Fibroblast of villous mesenchyme (primary cell): ENCODE measurements around the gene SBDS. TPM values are rescaled to one million over a fixed set of nuclear protein-coding genes. Genes with fewer than 3 reads are reported as not detected.
"Not testable (repeated sequence)": the region's sequence is repeated elsewhere in the genome, so short reads cannot be mapped to it uniquely, and the experiment has no call there.

ENCODE experiments used
- DNase-seq: peaks from one replicate; pipeline ENCODE4 v3.0.0-alpha.2; 2010; ENCODE audit warnings: low read depth
- H3K4me3 ChIP-seq: 2 replicates; pipeline ENCODE4 v1.5.1; 2011; ENCODE audit warnings: low read depth, mild to moderate bottlenecking, low read length
- CTCF ChIP-seq: IDR thresholded peaks from 2 replicates; pipeline ENCODE4 v1.5.1; 2012; ENCODE audit warnings: low read depth, mild to moderate bottlenecking, low read length; ENCODE audit not compliant: insufficient read depth
- total RNA-seq: library from RNA; depleted of rRNA; stranded (reverse); fragments of >200 nt; gene quantifications from 2 replicates; pipeline ENCODE4 v1.2.3, GENCODE V29; 2012

The SBDS gene
- total RNA-seq, 1 donor = 108 TPM

- no peak overlapping the region for H3K4me3 ChIP-seq
- no peak for DNase-seq
- no peak for TF ChIP-seq CTCF
These were observed 25.9 kb upstream of the SBDS start for GRCh38 chr7:67021260-67021659.

- no peak for TF ChIP-seq CTCF
- H3K4me3 ChIP-seq = no peak overlapping the region
- peak; percentile 23 for DNase-seq
These were observed 24.4 kb upstream of the SBDS start for GRCh38 chr7:67019562-67020390.

GRCh38 chr7:67018940-67019339 lies 23.6 kb upstream of the SBDS start:
- H3K4me3 ChIP-seq = no peak overlapping the region
- TF ChIP-seq CTCF = no peak
- no peak for DNase-seq

GRCh38 chr7:67017971-67018370 lies 22.6 kb upstream of the SBDS start:
- not testable (repeated sequence) for DNase-seq, H3K4me3 ChIP-seq

GRCh38 chr7:67014076-67014622 lies 18.8 kb upstream of the SBDS start:
- not testable (repeated sequence) for H3K4me3 ChIP-seq, DNase-seq

- not testable (repeated sequence) for H3K4me3 ChIP-seq, DNase-seq
These were observed 14.3 kb upstream of the SBDS start for GRCh38 chr7:67009677-67010076.

- H3K4me3 ChIP-seq = no peak overlapping the region
- DNase-seq = no peak
- no peak for TF ChIP-seq CTCF
These were observed 12.9 kb upstream of the SBDS start for GRCh38 chr7:67008260-67008659.

GRCh38 chr7:67006965-67007364 lies 11.6 kb upstream of the SBDS start:
- DNase-seq = no peak
- no peak for TF ChIP-seq CTCF
- no peak overlapping the region for H3K4me3 ChIP-seq

- H3K4me3 ChIP-seq, DNase-seq: not testable (repeated sequence)
These were observed 8.8 kb upstream of the SBDS start for GRCh38 chr7:67004145-67004544.

- not testable (repeated sequence) for H3K4me3 ChIP-seq, DNase-seq
These were observed 5.3 kb upstream of the SBDS start for GRCh38 chr7:67000601-67001258.

GRCh38 chr7:66996444-66997191 lies 1.2 kb upstream of the SBDS start, which contains the start of gene TYW1:
TSS of gene TYW1 (plus strand) at chr7:66996833. CDS start at chr7:66996979, 146 bp downstream.
- H3K4me3 ChIP-seq = peak within 1 kb of the TSS; percentile 68
- DNase-seq = peak; percentile 98
